Smooth muscle cell (in vitro differentiated cells): Measurements from ENCODE around the gene LYST. TPM values are rescaled to one million over a fixed set of nuclear protein-coding genes. Genes with fewer than 3 reads are reported as not detected.
"Not testable (repeated sequence)": the region's sequence is repeated elsewhere in the genome, so short reads cannot be mapped to it uniquely, and the experiment has no call there.

Source experiments
- DNase-seq: peaks from one replicate; lab custom pipeline; 2025; ENCODE audit not compliant: unreplicated experiment; lab: John Stamatoyannopoulos, UW
- H2AFZ ChIP-seq: fragments of 200-600 bp; sonication (generic); 2 replicates; pipeline ENCODE4 v1.6.0; 2016; ENCODE audit warnings: antibody characterized with exemption, low read depth, mild to moderate bottlenecking
- H3F3A ChIP-seq: fragments of 200-600 bp; sonication (generic); 2 replicates; pipeline ENCODE4 v1.6.0; 2017; ENCODE audit warnings: antibody characterized with exemption, low read depth
- H3K27ac ChIP-seq: fragments of 200-600 bp; sonication (generic); 2 replicates; pipeline ENCODE4 v1.5.1; 2016; ENCODE audit warnings: low read depth, mild to moderate bottlenecking
- H3K27me3 ChIP-seq: fragments of 200-600 bp; sonication (generic); 2 replicates; pipeline ENCODE4 v1.6.1; 2016; ENCODE audit warnings: low read depth, mild to moderate bottlenecking
- H3K36me3 ChIP-seq: fragments of 200-600 bp; sonication (generic); 2 replicates; pipeline ENCODE4 v1.5.1; 2016; ENCODE audit warnings: low read depth
- H3K4me1 ChIP-seq: fragments of 200-600 bp; sonication (generic); 2 replicates; pipeline ENCODE4 v1.5.1; 2016; ENCODE audit warnings: low read depth
- H3K4me2 ChIP-seq: fragments of 200-600 bp; sonication (generic); 2 replicates; pipeline ENCODE4 v1.6.0; 2016; ENCODE audit warnings: mild to moderate bottlenecking
- H3K4me3 ChIP-seq: fragments of 200-600 bp; sonication (generic); 2 replicates; pipeline ENCODE4 v1.5.1; 2016; ENCODE audit warnings: mild to moderate bottlenecking
- H3K79me2 ChIP-seq: fragments of 200-600 bp; sonication (generic); 2 replicates; pipeline ENCODE4 v1.6.0; 2016; ENCODE audit warnings: low read depth, mild to moderate bottlenecking
- H3K9ac ChIP-seq: fragments of 200-600 bp; sonication (generic); 2 replicates; pipeline ENCODE4 v1.6.0; 2016; ENCODE audit warnings: low read depth
- H3K9me3 ChIP-seq: fragments of 200-600 bp; sonication (generic); replicated peaks from 2 replicates; pipeline ENCODE4 v1.5.1; 2016; ENCODE audit warnings: low read depth
- H4K20me1 ChIP-seq: fragments of 200-600 bp; sonication (generic); 2 replicates; pipeline ENCODE4 v1.6.0; 2016; ENCODE audit warnings: low read depth
- WGBS: methylation state at CpG from one replicate; pipeline ENCODE4 v1.1.7; 2016; ENCODE audit warnings: low lambda C conversion rate; 5-methylcytosine and 5-hydroxymethylcytosine counted together
- polyA plus RNA-seq: library from polyadenylated mRNA; unstranded; fragments of >200 nt; fragmentation: Nextera tagmentation; extraction: Ambion mirVana; gene quantifications from 2 replicates; pipeline ENCODE4 v1.2.1, GENCODE V29; 2016
- total RNA-seq: library from RNA; depleted of rRNA; stranded (reverse); fragments of >200 nt; gene quantifications from 2 replicates; pipeline ENCODE4 v1.2.3, GENCODE V29; 2014
- TF ChIP-seq, protein P1 (sequence below): fragments of 200-600 bp; sonication (generic); IDR thresholded peaks from 2 replicates; pipeline ENCODE4 v1.5.1; 2017; ENCODE audit warnings: borderline replicate concordance, mild to moderate bottlenecking, antibody characterized with exemption; ENCODE audit not compliant: insufficient read depth, poor library complexity, severe bottlenecking

Gene LYST
- total and polyA plus RNA-seq, 2 experiments from 2014 or later: 2.2 to 13.5 TPM

GRCh38 chr1:235625831-235626230 is 240.9 kb downstream of the LYST start:
- no peaks in the 10 kb centered on the region for H3K36me3 ChIP-seq
- H3K27me3 ChIP-seq: no peaks in the 10 kb centered on the region

DNA sequence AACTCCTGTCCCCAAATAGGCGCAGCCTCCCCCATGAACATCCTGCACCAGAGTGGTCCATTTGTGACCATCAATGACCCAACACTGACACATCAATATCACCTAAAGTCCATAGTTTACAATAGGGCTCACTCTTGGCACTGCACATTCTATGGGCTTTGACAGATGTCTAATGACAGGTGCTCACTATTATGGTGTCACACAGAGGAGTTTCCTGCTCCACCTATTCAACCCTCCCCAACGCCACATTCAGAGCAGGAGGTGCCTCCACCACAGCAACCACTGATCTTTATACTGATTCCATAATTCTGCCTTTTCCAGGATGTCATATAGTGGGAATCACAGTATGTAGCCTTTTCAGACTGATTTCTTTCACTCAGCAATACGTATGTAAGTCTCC is 241.4 kb downstream of the LYST start:
- WGBS: 98% methylated on average over 3 of the region's 3 CpGs
- Histone ChIP-seq H3K9me3 (no peaks in the 10 kb centered on the region), H3K27me3 (no peaks in the 10 kb centered on the region), H3K4me1 (no peaks in the 10 kb centered on the region), H3K4me3 (no peak overlapping the region), H2AFZ (no peak overlapping the region), H3K79me2 (no peaks in the 10 kb centered on the region), H3K36me3 (no peaks in the 10 kb centered on the region), H3K27ac (no peak overlapping the region), H3F3A (no peaks in the 10 kb centered on the region), H4K20me1 (no peaks in the 10 kb centered on the region), H3K4me2 (no peak overlapping the region), H3K9ac (no peak overlapping the region)
- DNase-seq: no peak
- TF ChIP-seq, protein P1, sequence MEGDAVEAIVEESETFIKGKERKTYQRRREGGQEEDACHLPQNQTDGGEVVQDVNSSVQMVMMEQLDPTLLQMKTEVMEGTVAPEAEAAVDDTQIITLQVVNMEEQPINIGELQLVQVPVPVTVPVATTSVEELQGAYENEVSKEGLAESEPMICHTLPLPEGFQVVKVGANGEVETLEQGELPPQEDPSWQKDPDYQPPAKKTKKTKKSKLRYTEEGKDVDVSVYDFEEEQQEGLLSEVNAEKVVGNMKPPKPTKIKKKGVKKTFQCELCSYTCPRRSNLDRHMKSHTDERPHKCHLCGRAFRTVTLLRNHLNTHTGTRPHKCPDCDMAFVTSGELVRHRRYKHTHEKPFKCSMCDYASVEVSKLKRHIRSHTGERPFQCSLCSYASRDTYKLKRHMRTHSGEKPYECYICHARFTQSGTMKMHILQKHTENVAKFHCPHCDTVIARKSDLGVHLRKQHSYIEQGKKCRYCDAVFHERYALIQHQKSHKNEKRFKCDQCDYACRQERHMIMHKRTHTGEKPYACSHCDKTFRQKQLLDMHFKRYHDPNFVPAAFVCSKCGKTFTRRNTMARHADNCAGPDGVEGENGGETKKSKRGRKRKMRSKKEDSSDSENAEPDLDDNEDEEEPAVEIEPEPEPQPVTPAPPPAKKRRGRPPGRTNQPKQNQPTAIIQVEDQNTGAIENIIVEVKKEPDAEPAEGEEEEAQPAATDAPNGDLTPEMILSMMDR: no peak

More at GRCh38 chr1:235625831-235626230, 240.9 kb downstream of the LYST start:
- no peaks in the 10 kb centered on the region for H3K9me3 ChIP-seq
- H3K9ac ChIP-seq: no peak overlapping the region
- H4K20me1 ChIP-seq: no peaks in the 10 kb centered on the region
- TF ChIP-seq, protein P1: no peak
- WGBS: 90% methylated on average over 4 of the region's 4 CpGs
- no peak overlapping the region for H2AFZ ChIP-seq
- H3K4me2 ChIP-seq: no peak overlapping the region
- no peak overlapping the region for H3K4me3 ChIP-seq
- no peak overlapping the region for H3K27ac ChIP-seq
- no peak for DNase-seq
- no peaks in the 10 kb centered on the region for H3K79me2 ChIP-seq
- no peaks in the 10 kb centered on the region for H3K4me1 ChIP-seq
- H3F3A ChIP-seq: no peaks in the 10 kb centered on the region

GRCh38 chr1:235624721-235625333 is 241.9 kb downstream of the LYST start:
- Histone ChIP-seq H3K4me3 (no peak overlapping the region), H4K20me1 (no peaks in the 10 kb centered on the region), H3K79me2 (no peaks in the 10 kb centered on the region), H3K36me3 (no peaks in the 10 kb centered on the region), H2AFZ (no peak overlapping the region), H3K9me3 (no peaks in the 10 kb centered on the region), H3K27me3 (no peaks in the 10 kb centered on the region), H3F3A (no peaks in the 10 kb centered on the region), H3K4me1 (no peaks in the 10 kb centered on the region), H3K9ac (no peak overlapping the region), H3K4me2 (no peak overlapping the region), H3K27ac (no peak overlapping the region)
- 73% methylated on average over 8 of the region's 8 CpGs for WGBS
- DNase-seq: no peak
- TF ChIP-seq, protein P1: no peak

DNA sequence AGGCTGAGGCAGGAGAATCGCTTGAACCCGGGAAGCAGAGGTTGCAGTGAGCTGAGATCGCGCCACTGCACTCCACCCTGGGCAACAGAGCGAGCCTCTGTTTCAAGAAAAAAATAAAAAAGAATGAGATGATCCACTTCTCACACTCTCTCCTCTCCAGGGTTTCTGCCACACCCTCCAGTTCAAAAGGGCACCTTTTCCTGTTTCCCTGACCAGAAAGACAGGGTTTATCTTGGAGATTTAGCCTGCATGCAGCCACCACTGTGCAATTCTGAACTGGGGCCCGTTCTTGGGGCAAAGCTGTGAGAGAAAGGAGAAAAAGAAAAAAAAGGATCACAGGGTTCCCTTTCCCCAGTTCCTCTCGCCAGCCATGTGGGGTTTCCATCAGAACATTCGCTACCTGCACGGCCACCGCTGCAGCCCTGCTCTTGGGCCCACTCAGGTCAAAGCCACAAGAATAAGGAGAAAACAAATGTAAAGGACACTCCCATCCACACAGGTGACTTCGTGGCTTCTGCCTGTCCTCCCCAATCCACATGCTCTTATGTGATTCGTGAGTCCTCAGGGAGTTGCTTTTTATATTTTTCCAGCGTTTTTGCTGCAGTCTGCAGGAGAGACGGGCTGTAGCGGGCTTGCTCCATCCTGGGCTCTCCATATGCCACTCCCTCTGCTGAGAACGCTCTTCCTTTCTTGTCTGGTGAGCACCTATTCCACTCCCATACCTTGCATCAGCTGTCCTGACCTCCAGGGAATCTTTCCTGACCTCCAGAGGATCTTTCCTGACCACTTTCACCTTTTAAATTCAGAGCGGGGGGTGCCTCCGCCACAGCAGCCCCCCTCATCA is 243.5 kb downstream of the LYST start:
- no peak overlapping the region for H3K27ac ChIP-seq
- H4K20me1 ChIP-seq: no peaks in the 10 kb centered on the region
- H3K36me3 ChIP-seq: no peaks in the 10 kb centered on the region
- no peaks in the 10 kb centered on the region for H3K79me2 ChIP-seq
- no peak overlapping the region for H3K4me2 ChIP-seq
- no peaks in the 10 kb centered on the region for H3K9me3 ChIP-seq
- no peak overlapping the region for H3K9ac ChIP-seq
- DNase-seq: no peak
- 85% methylated on average over 18 of the region's 18 CpGs for WGBS
- TF ChIP-seq, protein P1: no peak
- no peaks in the 10 kb centered on the region for H3K27me3 ChIP-seq
- no peaks in the 10 kb centered on the region for H3F3A ChIP-seq
- no peak overlapping the region for H3K4me3 ChIP-seq
- H2AFZ ChIP-seq: no peak overlapping the region
- H3K4me1 ChIP-seq: no peaks in the 10 kb centered on the region

DNA sequence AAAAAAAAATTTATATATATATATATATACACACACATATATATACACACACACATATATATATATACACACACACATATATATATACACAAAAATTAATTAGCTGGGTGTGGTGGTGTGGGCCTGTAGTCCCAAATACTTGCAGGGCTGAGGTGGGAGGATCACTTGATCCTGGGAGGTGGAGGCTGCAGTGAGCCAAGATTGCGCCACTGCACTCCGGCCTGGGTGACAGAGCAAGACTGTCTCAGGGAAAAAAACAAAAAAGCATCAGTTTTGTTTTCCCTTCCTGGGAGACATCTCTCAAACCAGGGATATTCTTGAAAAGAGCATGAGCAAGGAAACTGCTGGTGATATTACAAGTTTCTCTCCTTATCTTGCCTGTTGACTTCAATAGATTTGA is 247.6 kb downstream of the LYST start:
- H3K4me2 ChIP-seq, H3K79me2 ChIP-seq, DNase-seq, H3K4me1 ChIP-seq, H3F3A ChIP-seq, H3K9ac ChIP-seq, H2AFZ ChIP-seq, H3K27ac ChIP-seq, H4K20me1 ChIP-seq, H3K27me3 ChIP-seq, H3K36me3 ChIP-seq, H3K4me3 ChIP-seq, H3K9me3 ChIP-seq: not testable (repeated sequence)
- 81% methylated on average over 2 of the region's 2 CpGs for WGBS
